Osteocyte (in vitro differentiated cells): ENCODE measurements around the gene GPC6. TPM values are rescaled to one million over a fixed set of nuclear protein-coding genes. Genes with fewer than 3 reads are reported as not detected.

Experiments used
- DNase-seq: peaks from one replicate; pipeline ENCODE4 v3.0.0; 2021; ENCODE audit warnings: mixed read lengths; ENCODE audit not compliant: unreplicated experiment; ENCODE audit errors: extremely low spot score
- H3K27ac Mint-ChIP-seq: one replicate; pipeline ENCODE4 v1.8.0; 2021; ENCODE audit warnings: mild to moderate bottlenecking, mixed read lengths; ENCODE audit not compliant: unreplicated experiment
- H3K27me3 Mint-ChIP-seq: one replicate; pipeline ENCODE4 v1.8.0; 2021; ENCODE audit warnings: mixed read lengths; ENCODE audit not compliant: unreplicated experiment
- H3K36me3 Mint-ChIP-seq: one replicate; pipeline ENCODE4 v1.8.0; 2021; ENCODE audit warnings: mixed read lengths; ENCODE audit not compliant: unreplicated experiment
- H3K4me1 Mint-ChIP-seq: one replicate; pipeline ENCODE4 v1.8.0; 2021; ENCODE audit warnings: mixed read lengths; ENCODE audit not compliant: unreplicated experiment
- H3K4me3 Mint-ChIP-seq: one replicate; pipeline ENCODE4 v1.8.0; 2021; ENCODE audit warnings: mild to moderate bottlenecking, moderate library complexity, mixed read lengths; ENCODE audit not compliant: unreplicated experiment
- H3K9me3 Mint-ChIP-seq: one replicate; pipeline ENCODE4 v1.8.0; 2021; ENCODE audit warnings: mixed read lengths; ENCODE audit not compliant: unreplicated experiment
- total RNA-seq: library from RNA; stranded (reverse); gene quantifications from 2 replicates; pipeline ENCODE4 v1.2.1, GENCODE V29; 2021
- TF ChIP-seq, protein P1 (sequence below): fragments of 200-600 bp; sonication (generic); IDR thresholded peaks from 2 replicates; pipeline ENCODE4 v1.5.0; 2021; ENCODE audit warnings: antibody characterized with exemption, mild to moderate bottlenecking, moderate library complexity

Gene GPC6
- total RNA-seq, 1 donor from 2014 or later: 125 TPM

DNA sequence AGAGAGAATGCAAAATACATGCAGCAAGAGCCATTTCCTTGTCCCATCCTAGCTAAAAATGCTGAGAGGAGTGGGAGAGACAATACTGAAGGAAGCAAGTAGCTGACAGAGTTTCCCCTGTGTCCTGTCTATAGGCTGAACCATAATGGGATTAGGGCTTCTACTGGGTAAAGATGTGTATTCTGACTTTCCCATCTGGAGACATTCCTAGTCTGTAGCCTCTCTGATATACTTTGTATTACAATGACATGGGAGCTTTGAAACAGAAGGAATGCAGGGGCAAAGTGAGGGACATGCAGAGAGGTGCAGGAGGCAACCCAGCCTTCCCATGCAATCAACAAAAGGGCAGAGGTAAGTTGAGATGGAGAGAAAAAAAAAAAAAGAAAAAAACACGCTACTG lies 10.5 kb upstream of the GPC6 start:
- H3K27ac Mint-ChIP-seq: no peak overlapping the region

DNA sequence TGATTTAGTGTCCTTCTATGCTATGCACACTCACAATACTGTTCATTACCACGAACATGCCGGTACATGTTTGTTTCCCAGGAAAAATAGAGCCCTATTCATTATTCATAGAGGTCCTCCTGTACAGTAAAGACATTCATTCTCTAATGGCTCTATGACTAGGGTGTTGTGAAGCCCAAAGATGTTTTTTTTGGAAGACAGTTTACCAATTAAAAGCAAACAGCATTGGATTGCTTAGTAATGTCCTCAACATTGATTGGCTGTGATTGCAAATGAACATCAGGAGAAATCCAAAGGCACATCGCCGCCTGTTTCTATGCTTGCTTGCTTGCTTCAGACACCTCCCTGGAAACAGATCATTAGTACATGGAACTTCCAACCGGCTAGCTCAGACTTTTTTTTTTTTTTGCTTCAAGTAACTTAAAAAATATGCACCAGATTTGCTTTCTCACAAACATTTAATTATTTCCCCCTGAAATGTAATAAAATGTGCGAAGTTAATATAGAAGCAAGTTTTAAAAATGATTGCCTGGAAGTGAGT lies 8.8 kb upstream of the GPC6 start:
- peaks cover 11% of the 10 kb centered on the region for H3K4me1 Mint-ChIP-seq
- no peak overlapping the region for H3K27ac Mint-ChIP-seq
- H3K9me3 Mint-ChIP-seq: no peaks in the 10 kb centered on the region
- H3K27me3 Mint-ChIP-seq: no peaks in the 10 kb centered on the region
- H3K36me3 Mint-ChIP-seq: no peaks in the 10 kb centered on the region
- DNase-seq: no peak
- TF ChIP-seq, protein P1, sequence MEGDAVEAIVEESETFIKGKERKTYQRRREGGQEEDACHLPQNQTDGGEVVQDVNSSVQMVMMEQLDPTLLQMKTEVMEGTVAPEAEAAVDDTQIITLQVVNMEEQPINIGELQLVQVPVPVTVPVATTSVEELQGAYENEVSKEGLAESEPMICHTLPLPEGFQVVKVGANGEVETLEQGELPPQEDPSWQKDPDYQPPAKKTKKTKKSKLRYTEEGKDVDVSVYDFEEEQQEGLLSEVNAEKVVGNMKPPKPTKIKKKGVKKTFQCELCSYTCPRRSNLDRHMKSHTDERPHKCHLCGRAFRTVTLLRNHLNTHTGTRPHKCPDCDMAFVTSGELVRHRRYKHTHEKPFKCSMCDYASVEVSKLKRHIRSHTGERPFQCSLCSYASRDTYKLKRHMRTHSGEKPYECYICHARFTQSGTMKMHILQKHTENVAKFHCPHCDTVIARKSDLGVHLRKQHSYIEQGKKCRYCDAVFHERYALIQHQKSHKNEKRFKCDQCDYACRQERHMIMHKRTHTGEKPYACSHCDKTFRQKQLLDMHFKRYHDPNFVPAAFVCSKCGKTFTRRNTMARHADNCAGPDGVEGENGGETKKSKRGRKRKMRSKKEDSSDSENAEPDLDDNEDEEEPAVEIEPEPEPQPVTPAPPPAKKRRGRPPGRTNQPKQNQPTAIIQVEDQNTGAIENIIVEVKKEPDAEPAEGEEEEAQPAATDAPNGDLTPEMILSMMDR: no peak
- no peak overlapping the region for H3K4me3 Mint-ChIP-seq

More for the DNA sequence above, 10.5 kb upstream of the GPC6 start:
- peaks cover 11% of the 10 kb centered on the region for H3K4me1 Mint-ChIP-seq
- no peak overlapping the region for H3K4me3 Mint-ChIP-seq
- peaks cover 12% of the 10 kb centered on the region for H3K9me3 Mint-ChIP-seq
- TF ChIP-seq, protein P1: no peak
- no peaks in the 10 kb centered on the region for H3K27me3 Mint-ChIP-seq
- H3K36me3 Mint-ChIP-seq: no peaks in the 10 kb centered on the region
- DNase-seq: no peak

DNA sequence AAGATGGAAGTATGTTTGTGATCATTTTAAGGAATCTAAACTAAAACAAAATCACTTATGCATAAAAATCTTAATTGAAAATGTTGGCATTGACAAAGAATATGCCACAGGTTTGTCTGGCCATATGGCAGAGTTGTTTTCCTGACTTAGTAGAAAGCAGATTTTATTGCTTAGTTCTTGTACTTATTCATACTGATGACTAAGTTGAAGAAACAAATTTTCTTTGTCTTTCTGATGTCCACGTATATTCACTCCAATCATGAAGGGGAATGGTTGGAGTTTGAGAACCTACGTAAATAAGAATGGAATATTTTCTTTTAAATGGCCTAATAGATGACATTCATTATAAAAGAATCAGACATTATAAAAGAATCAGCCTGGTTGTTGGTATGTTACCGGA lies 8.0 kb upstream of the GPC6 start:
- Mint-ChIP-seq H3K36me3 (no peaks in the 10 kb centered on the region), H3K4me3 (no peak overlapping the region), H3K4me1 (peaks cover 11% of the 10 kb centered on the region), H3K9me3 (no peaks in the 10 kb centered on the region), H3K27me3 (no peaks in the 10 kb centered on the region), H3K27ac (no peak overlapping the region)
- no peak for DNase-seq
- TF ChIP-seq, protein P1: no peak

DNA sequence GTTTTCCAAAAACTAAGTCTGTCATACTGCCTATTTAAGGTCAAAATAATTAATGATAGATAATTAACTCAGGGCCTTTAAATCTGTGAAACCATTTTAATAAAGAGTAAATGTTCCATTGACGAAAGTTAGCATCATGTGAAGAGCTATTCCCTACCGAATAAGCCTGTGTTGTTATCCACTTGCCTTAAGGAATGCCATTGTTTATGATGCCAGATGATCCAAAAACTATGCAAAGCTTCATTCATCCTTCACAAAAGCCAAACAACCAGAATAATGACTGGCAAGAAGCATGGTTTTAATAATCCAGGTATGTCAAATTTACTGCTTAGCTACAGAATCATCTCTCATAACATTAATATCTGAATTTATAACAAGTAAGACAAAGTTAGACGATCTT lies 6.5 kb upstream of the GPC6 start:
- peaks cover 5% of the 10 kb centered on the region for H3K36me3 Mint-ChIP-seq
- DNase-seq: no peak
- H3K9me3 Mint-ChIP-seq: peaks cover 5% of the 10 kb centered on the region
- H3K4me3 Mint-ChIP-seq: no peak overlapping the region
- no peak overlapping the region for H3K27ac Mint-ChIP-seq
- TF ChIP-seq, protein P1: no peak
- H3K27me3 Mint-ChIP-seq: no peaks in the 10 kb centered on the region
- peaks cover 21% of the 10 kb centered on the region for H3K4me1 Mint-ChIP-seq

DNA sequence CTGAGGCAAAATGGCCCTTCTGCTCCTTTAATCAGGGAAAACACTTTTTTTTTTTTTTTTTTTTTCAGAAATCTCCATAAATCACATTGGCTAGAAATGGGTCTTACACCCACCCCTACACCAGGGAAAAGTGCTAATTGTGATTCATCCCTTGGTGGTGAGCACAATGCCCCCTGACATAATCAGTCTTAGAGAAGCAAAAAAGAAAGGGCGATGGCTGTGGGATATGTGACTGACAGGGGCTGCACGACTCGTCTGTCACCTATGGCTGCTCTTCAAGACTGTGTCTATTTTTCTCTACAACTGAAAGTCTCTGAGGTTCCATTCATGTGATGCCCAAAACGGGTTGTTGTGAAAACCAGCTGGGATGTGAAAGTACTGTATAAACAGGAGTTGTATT lies 3.6 kb upstream of the GPC6 start:
- no peak overlapping the region for H3K27ac Mint-ChIP-seq
- H3K27me3 Mint-ChIP-seq: no peaks in the 10 kb centered on the region
- peaks cover 5% of the 10 kb centered on the region for H3K36me3 Mint-ChIP-seq
- H3K4me1 Mint-ChIP-seq: peaks cover 23% of the 10 kb centered on the region
- TF ChIP-seq, protein P1: no peak
- no peak overlapping the region for H3K4me3 Mint-ChIP-seq
- H3K9me3 Mint-ChIP-seq: peaks cover 5% of the 10 kb centered on the region
- no peak for DNase-seq
